Tibial artery (tissue), 4 donors: ENCODE results near the gene ACTRT2.
A peak's percentile ranks its signal among the peaks of the same experiment; 100 is the strongest.

ENCODE experiments used
- DNase-seq, 2 donors: peaks; one replicate each; pipeline ENCODE4 v3.0.0-alpha.2; 2019
- H3K27ac ChIP-seq, 2 donors: fragments of 200-600 bp; sonication (generic) in 1 of 2; 1 replicate in 1 of 2; 2 replicates in 1 of 2; pipeline ENCODE4 v1.5.1; 2018 to 2019; ENCODE audit warnings: mild to moderate bottlenecking in 1 of 2
- H3K27me3 ChIP-seq, 2 donors: fragments of 200-600 bp; sonication (generic) in 1 of 2; one replicate each; pipeline versions ENCODE4 v1.5.1 to v1.6.0; 2016 to 2019
- H3K36me3 ChIP-seq, 3 donors: fragments of 200-600 bp; sonication (generic) in 2 of 3; one replicate each; pipeline ENCODE4 v1.5.1; 2016 to 2019; ENCODE audit warnings: mild to moderate bottlenecking in 2 of 3
- H3K4me1 ChIP-seq, 4 donors: fragments of 200-600 bp; sonication (generic) in 2 of 4; 1 replicate in 3 of 4; 2 replicates in 1 of 4; pipeline ENCODE4 v1.5.1; 2016 to 2019
- H3K4me3 ChIP-seq, 2 donors: fragments of 200-600 bp; sonication (generic) in 1 of 2; 1 replicate in 1 of 2; 2 replicates in 1 of 2; pipeline ENCODE4 v1.5.1; 2018 to 2019; ENCODE audit warnings: mild to moderate bottlenecking in 2 of 2
- H3K9me3 ChIP-seq, 3 donors: fragments of 200-600 bp; sonication (generic) in 1 of 3; one replicate each; pipeline ENCODE4 v1.5.1; 2016 to 2019
- CTCF ChIP-seq, 2 experiments: fragments of 200-600 bp in 1 of 2; fragments of 450-650 bp in 1 of 2; IDR thresholded peaks; one replicate each; pipeline ENCODE4 v1.5.1; 2017 to 2019; ENCODE audit warnings: antibody characterized with exemption in 2 of 2, mild to moderate bottlenecking in 1 of 2, moderate library complexity in 1 of 2
- intact Hi-C: fragments of 100-400 bp; cut with DNase I; formaldehyde crosslinking; loops from one replicate; pipeline ENCODE4 v1.15.0; 2023; ENCODE audit warnings: low total_unique reads

ACTRT2 gene

GRCh38 chr1:3016641-3017439, 4.4 kb upstream of the ACTRT2 start:
- Histone ChIP-seq H3K27ac (no peak overlapping the region), H3K4me3 (no peak overlapping the region), H3K9me3 (no peaks in the 10 kb centered on the region), H3K4me1 (peaks cover 0 to 13% (median 11%) of the 10 kb centered on the region in 4 donors), H3K27me3 (peaks cover 0 to 23% of the 10 kb centered on the region in 2 donors), H3K36me3 (no peaks in the 10 kb centered on the region)
- TF ChIP-seq CTCF (IDR thresholded peaks at IDR 0.05): no peak
- peak; percentile 10 to 47 for DNase-seq
- intact Hi-C loops: no loop called here

GRCh38 chr1:3017440-3018050, 3.7 kb upstream of the ACTRT2 start:
- TF ChIP-seq CTCF (IDR thresholded peaks at IDR 0.05): no peak
- no peaks in the 10 kb centered on the region for H3K36me3 ChIP-seq
- intact Hi-C loops: no loop called here
- no peaks in the 10 kb centered on the region for H3K9me3 ChIP-seq
- DNase-seq: peak; percentile 5 to 58
- H3K27ac ChIP-seq: no peak overlapping the region
- H3K27me3 ChIP-seq: peaks cover 0 to 23% of the 10 kb centered on the region in 2 donors
- H3K4me3 ChIP-seq: no peak overlapping the region
- peaks cover 0 to 6% (median 4%) of the 10 kb centered on the region in 4 donors for H3K4me1 ChIP-seq

- peak; percentile 17 to 58 for DNase-seq
- Histone ChIP-seq H3K27me3 (peaks cover 0 to 23% of the 10 kb centered on the region in 2 donors), H3K4me1 (peaks cover 0 to under 1% (median 0%) of the 10 kb centered on the region in 4 donors), H3K36me3 (no peaks in the 10 kb centered on the region), H3K27ac (no peak overlapping the region), H3K9me3 (no peaks in the 10 kb centered on the region), H3K4me3 (no peak overlapping the region)
- TF ChIP-seq CTCF (IDR thresholded peaks at IDR 0.05): no peak
- intact Hi-C loops: no loop called here
Observed at GRCh38 chr1:3018051-3018471, 3.2 kb upstream of the ACTRT2 start.

- Histone ChIP-seq H3K9me3 (no peaks in the 10 kb centered on the region), H3K4me1 (no peaks in the 10 kb centered on the region), H3K36me3 (no peaks in the 10 kb centered on the region), H3K27ac (no peak overlapping the region), H3K4me3 (no peak overlapping the region), H3K27me3 (peaks cover 0 to 23% of the 10 kb centered on the region in 2 donors)
- peak in 1 of 2 donors; percentile 59 for DNase-seq
- intact Hi-C loops: no loop called here
- TF ChIP-seq CTCF (IDR thresholded peaks at IDR 0.05): no peak
Observed at GRCh38 chr1:3018576-3018975, 2.7 kb upstream of the ACTRT2 start.

- no peak overlapping the region for H3K27ac ChIP-seq
- no peaks in the 10 kb centered on the region for H3K9me3 ChIP-seq
- H3K36me3 ChIP-seq: no peaks in the 10 kb centered on the region
- no peak overlapping the region for H3K4me3 ChIP-seq
- DNase-seq: peak in 1 of 2 donors; percentile 48
- TF ChIP-seq CTCF (IDR thresholded peaks at IDR 0.05): no peak
- intact Hi-C loops: no loop called here
- H3K27me3 ChIP-seq: peaks cover 0 to 23% of the 10 kb centered on the region in 2 donors
- H3K4me1 ChIP-seq: no peaks in the 10 kb centered on the region
Observed at GRCh38 chr1:3019007-3019515, 2.2 kb upstream of the ACTRT2 start.
